ENCODE data around the gene ADCYAP1R1. TPM values are rescaled to one million over a fixed set of nuclear protein-coding genes. Genes with fewer than 3 reads are reported as not detected.

ADCYAP1R1 gene
- total RNA-seq, 1 experiment from 2014 or later: 8.9 TPM

GRCh38 chr7:31125171-31125570 lies 73.1 kb downstream of the ADCYAP1R1 start:
- no peak for DNase-seq

More at GRCh38 chr7:31125171-31125570, 73.1 kb downstream of the ADCYAP1R1 start:
- Histone ChIP-seq H3K56ac (ENCODE audit: insufficient read length, low read depth, low read length) (no peak overlapping the region), H3K23ac (ENCODE audit: insufficient read length, low read depth, low read length) (no peak overlapping the region), H2AK5ac (ENCODE audit: insufficient read length, low read length) (no peak overlapping the region), H4K5ac (ENCODE audit: insufficient read length, low read depth, low read length) (no peak overlapping the region), H3T11ph (ENCODE audit: low read length) (no peak overlapping the region), H2AFZ (ENCODE audit: low read length) (no peak overlapping the region), H3K27me3 (ENCODE audit: insufficient read depth, low read length) (no peaks in the 10 kb centered on the region), H3K14ac (ENCODE audit: insufficient read depth, low read length) (no peak overlapping the region), H3K4me2 (ENCODE audit: insufficient read depth, insufficient read length, low read length) (no peak overlapping the region), H3K9ac (ENCODE audit: extremely low read depth, insufficient read length, low read length) (no peak overlapping the region), H3K79me1 (ENCODE audit: insufficient read depth, low read depth, low read length, poor library complexity, severe bottlenecking) (no peaks in the 10 kb centered on the region), H2BK120ac (ENCODE audit: low read depth, low read length, poor library complexity, severe bottlenecking) (no peak overlapping the region), H3K9me3 (ENCODE audit: control insufficient read depth, low read depth, low read length) (no peaks in the 10 kb centered on the region), H3K18ac (ENCODE audit: insufficient read length, low read depth, low read length) (no peak overlapping the region), H2BK20ac (ENCODE audit: low read depth, low read length, poor library complexity, severe bottlenecking) (no peak overlapping the region), H4K91ac (ENCODE audit: insufficient read length, low read depth, low read length) (no peak overlapping the region), H3K23me2 (ENCODE audit: insufficient read length, low read depth, low read length, poor library complexity, severe bottlenecking) (no peaks in the 10 kb centered on the region), H2BK15ac (ENCODE audit: low read depth, low read length) (no peak overlapping the region), H3K79me2 (ENCODE audit: insufficient read depth, low read length) (no peaks in the 10 kb centered on the region), H2BK5ac (ENCODE audit: insufficient read length, low read length) (no peak overlapping the region), H3K27ac (ENCODE audit: insufficient read length, low read depth, low read length) (no peak overlapping the region), H4K8ac (replicated peaks; ENCODE audit: insufficient read length, low read depth, low read length) (no peak overlapping the region), H3K4me1 (ENCODE audit: insufficient read depth, low read length) (no peaks in the 10 kb centered on the region), H4K20me1 (ENCODE audit: control insufficient read depth, insufficient read depth, insufficient read length) (no peaks in the 10 kb centered on the region), H2BK12ac (ENCODE audit: insufficient read length, low read depth, low read length) (no peak overlapping the region), H3K4ac (ENCODE audit: low read depth, low read length) (no peak overlapping the region)
- H3K27ac Mint-ChIP-seq: no peak overlapping the region; a peak in 1 of 7 replicates
- no peaks in the 10 kb centered on the region for H3K9me3 Mint-ChIP-seq
- TF ChIP-seq, protein P1, sequence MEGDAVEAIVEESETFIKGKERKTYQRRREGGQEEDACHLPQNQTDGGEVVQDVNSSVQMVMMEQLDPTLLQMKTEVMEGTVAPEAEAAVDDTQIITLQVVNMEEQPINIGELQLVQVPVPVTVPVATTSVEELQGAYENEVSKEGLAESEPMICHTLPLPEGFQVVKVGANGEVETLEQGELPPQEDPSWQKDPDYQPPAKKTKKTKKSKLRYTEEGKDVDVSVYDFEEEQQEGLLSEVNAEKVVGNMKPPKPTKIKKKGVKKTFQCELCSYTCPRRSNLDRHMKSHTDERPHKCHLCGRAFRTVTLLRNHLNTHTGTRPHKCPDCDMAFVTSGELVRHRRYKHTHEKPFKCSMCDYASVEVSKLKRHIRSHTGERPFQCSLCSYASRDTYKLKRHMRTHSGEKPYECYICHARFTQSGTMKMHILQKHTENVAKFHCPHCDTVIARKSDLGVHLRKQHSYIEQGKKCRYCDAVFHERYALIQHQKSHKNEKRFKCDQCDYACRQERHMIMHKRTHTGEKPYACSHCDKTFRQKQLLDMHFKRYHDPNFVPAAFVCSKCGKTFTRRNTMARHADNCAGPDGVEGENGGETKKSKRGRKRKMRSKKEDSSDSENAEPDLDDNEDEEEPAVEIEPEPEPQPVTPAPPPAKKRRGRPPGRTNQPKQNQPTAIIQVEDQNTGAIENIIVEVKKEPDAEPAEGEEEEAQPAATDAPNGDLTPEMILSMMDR (conservative IDR thresholded peaks at IDR 0.05): no peak
- no peak overlapping the region for H3K4me3 Mint-ChIP-seq
- peaks cover 7% of the 10 kb centered on the region for H3K27me3 Mint-ChIP-seq (ENCODE audit: low read depth)
- no peaks in the 10 kb centered on the region for H3K36me3 Mint-ChIP-seq (ENCODE audit: insufficient read depth in 1 of 3, low read depth in 3 of 3)
- H3K4me1 Mint-ChIP-seq: peaks cover 6% of the 10 kb centered on the region in 2 experiments
- no CpG with 5 or more reads among the region's 4 CpGs for WGBS (ENCODE audit: extremely low coverage, insufficient read length, low lambda C conversion rate)
